GM12892 (cell line): ENCODE data around the gene INPP5A.
"Not testable (repeated sequence)": the region's sequence is repeated elsewhere in the genome, so short reads cannot be mapped to it uniquely, and the experiment has no call there.

ENCODE experiments used
- DNase-seq: peaks from one replicate; pipeline ENCODE4 v3.0.0; 2011; ENCODE audit not compliant: insufficient read length
- FAIRE-seq: peaks from 2 replicates; lab custom pipeline; 2011; peaks lifted over from hg19 to GRCh38; lab: Jason Lieb, UNC
- POLR2A ChIP-seq: IDR thresholded peaks from 2 replicates; pipeline ENCODE4 v1.6.1; 2011; ENCODE audit warnings: low read depth, low read length, control low read depth
- POLR2AphosphoS5 ChIP-seq: IDR thresholded peaks from 2 replicates; pipeline ENCODE4 v1.6.1; 2011; ENCODE audit warnings: low read depth, low read length, control low read depth
- TAF1 ChIP-seq: IDR thresholded peaks from 2 replicates; pipeline ENCODE4 v1.6.1; 2011; ENCODE audit warnings: low read depth, mild to moderate bottlenecking, control low read depth, low read length, borderline replicate concordance

The INPP5A gene

DNA sequence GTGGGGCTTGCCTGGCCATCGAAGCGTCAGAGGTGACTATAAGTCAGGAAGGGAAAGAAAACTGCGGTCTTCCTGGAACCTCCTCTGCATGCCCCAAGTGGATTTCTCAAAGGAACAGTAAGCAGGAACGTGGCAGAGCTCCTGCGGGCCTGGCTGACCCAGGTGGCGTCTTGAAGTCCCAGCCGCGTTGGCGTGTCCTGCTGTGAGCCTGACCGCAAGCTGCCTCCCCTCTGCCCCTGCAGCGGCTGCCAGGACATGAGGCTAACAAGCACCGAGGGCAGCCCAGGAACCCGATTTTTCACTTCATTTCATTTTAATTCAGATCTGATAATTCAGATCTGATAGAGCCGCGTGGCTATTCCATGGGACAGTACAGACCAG, 193.0 kb downstream of the INPP5A start:
- DNase-seq (no peak), FAIRE-seq (no peak)
- TF ChIP-seq TAF1 (no peak), POLR2AphosphoS5 (no peak), POLR2A (no peak)

DNA sequence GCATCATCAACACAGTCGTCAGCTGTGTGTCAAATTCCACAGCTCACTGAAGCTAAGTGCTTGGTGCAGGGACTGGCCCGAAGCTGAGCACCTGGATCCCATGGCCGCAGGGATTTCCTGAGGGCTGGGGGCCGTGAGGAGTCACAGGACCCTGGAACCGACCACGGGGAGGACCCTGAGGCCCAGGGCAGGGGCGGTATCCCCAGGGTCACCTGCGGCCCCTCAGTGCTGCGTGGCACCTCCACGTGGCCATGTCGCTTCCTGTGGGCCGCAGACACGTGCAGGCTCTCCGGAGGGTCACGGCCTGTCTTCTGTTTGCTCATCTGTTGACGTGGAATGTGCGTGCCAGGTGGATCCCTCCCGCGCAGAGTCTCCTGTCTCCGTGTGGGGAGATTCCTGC, 194.9 kb downstream of the INPP5A start:
- no peak for TF ChIP-seq POLR2A
- TF ChIP-seq TAF1: no peak
- TF ChIP-seq POLR2AphosphoS5: no peak
- FAIRE-seq (no peak), DNase-seq (no peak)

DNA sequence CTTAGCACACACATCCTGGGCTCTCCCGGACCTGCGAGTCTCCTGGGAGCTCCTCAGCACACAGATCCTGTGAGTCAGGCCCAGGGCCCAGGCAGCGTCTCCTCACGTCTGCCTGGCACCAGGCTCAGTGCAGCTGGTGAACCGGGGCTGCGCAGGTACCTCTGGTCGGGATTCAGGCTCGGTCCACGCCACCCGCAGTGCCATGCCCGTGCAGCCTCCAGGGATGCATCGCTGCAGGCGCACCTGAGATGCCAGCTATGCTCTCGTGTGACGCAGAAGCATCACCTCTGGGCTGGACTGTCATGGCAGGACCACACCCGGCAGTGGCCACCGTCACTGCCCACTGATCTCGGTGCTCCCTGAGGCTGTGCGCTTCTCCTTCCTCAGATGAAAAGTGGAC, 196.3 kb downstream of the INPP5A start:
- FAIRE-seq: no peak
- TF ChIP-seq POLR2AphosphoS5 (no peak), POLR2A (no peak), TAF1 (no peak)
- DNase-seq: no peak

DNA sequence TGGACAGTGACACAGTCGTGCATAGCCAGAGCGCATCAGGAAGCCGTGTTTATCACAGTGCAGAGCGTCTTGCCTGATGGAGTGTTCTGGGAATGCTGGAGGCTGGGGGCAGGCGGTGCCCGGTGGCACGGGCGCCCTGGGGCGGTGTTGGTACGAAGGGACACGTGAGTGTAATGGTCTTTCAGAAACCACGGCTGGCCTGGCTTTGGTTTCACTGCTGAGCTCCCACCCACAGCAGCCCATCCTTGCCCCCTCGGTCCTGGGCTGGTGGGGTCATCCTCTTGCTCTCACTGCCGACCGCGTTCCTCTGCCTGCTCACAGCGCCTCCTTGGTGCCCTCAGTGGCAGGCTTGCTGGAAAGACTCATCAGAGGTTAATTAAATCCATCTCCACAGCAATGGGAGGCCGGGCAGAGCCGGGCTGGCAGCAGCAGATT, 197.8 kb downstream of the INPP5A start:
- TF ChIP-seq POLR2A (no peak), TAF1 (no peak), POLR2AphosphoS5 (no peak)
- DNase-seq: no peak
- FAIRE-seq: no peak

DNA sequence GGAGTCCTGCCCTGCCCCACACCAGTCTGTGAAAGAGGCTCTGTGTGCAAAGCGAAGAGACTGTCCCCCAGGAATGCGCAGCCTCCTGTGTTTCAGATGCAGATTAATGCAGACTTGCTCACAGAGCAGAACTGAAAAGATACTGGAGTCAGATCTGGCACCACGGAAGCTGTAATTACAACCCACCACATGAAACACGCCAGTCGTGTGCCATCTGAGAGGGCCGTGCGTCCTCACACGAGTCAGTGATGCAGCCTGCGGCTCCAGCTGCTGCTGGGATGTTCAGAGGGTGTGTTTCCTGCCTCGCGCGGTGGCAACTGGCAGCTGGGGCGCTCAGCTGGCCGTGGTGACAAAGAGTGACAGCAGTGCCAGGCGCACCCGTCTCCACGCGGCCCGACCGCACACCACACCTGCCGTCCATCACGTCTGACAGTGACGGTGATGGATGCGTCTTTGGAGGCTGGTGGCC, 198.4 kb downstream of the INPP5A start:
- TF ChIP-seq POLR2AphosphoS5 (no peak), POLR2A (no peak), TAF1 (no peak)
- FAIRE-seq: no peak

DNA sequence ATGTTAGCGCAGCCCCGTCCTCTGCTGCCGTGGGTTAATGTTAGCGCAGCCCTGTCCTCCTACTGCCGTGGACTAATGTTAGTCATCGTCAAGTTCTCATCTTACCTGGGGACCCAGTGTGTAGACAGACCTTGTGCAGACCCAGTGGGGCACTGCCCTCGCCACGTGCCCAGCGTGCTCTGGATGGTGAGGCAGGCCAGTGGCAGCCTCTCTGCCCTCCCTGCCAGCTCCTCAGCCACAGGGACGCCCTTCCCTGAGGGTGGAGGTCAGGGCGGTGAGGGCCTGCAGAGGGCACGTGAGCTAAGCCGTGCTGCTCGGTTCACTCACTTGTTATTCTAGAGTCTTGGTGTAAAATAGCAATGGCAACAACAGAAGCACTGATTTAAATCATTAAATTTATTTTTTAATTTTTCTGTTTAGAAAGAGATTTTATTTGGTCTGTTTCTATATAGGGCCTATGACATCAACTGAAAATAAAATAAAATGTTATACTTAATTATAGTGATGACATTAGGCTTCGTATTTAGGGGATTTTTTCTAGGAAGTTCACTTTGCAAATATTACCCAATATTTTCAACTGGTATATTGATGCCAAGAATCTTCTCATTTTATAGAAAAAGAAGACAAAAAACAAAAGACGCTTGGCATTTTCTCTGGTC, 199.9 kb downstream of the INPP5A start:
- TF ChIP-seq POLR2A (no peak), POLR2AphosphoS5 (no peak)
- FAIRE-seq: no peak
- no peak for DNase-seq

More for the DNA sequence above, 198.4 kb downstream of the INPP5A start:
- DNase-seq: no peak

- FAIRE-seq: no peak
- no peak for DNase-seq
- TF ChIP-seq POLR2AphosphoS5 (no peak), POLR2A (no peak), TAF1 (no peak)
Measured at GRCh38 chr10:132738454-132739224, 201.1 kb downstream of the INPP5A start.

DNA sequence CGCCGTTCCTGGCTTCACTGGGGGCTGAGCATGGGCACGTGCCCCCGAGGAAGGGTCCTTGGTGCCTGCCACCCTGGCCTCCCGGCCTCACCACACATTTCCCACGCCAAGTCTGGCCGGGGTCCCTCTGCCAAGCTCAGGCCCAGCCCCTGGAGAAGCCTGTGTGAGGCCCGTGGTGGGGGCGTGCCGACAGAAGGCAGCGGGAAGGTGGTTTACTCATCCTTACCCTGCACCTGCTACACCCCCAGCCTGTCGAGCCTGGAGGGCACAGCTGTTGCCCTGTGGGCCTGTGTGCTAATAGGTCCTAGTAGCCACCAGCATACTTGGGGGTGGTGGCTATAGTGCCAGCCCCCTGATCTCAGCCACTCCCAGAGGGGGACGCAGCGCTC, 201.6 kb downstream of the INPP5A start:
- FAIRE-seq (no peak), DNase-seq (no peak)
- no peak for TF ChIP-seq POLR2AphosphoS5
- no peak for TF ChIP-seq POLR2A
- no peak for TF ChIP-seq TAF1

DNA sequence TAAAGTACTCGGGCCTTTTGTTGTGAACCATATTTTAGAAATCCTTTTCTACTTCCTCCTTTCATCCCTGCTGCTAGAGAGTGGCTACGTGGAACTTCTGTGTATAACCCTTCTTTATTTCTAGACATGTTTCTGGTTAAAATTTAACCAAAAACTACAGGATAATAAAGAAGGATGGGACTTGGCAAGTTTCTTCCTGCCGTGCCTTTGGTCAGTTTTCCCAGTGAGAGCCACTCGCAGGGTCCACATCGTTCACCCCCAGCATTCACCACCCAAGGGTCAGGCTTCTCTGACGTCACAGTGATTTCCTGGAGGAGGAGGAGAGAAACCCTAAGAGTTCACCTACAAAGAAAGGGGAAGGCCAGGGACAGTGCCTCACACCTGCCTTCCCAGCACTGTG, 203.0 kb downstream of the INPP5A start:
- TF ChIP-seq TAF1 (no peak), POLR2A (no peak), POLR2AphosphoS5 (no peak)
- DNase-seq (no peak), FAIRE-seq (no peak)

- FAIRE-seq (no peak), DNase-seq (no peak)
- TF ChIP-seq TAF1: no peak
- no peak for TF ChIP-seq POLR2A
- TF ChIP-seq POLR2AphosphoS5: no peak
Measured at GRCh38 chr10:132742167-132742836, 204.7 kb downstream of the INPP5A start.

DNA sequence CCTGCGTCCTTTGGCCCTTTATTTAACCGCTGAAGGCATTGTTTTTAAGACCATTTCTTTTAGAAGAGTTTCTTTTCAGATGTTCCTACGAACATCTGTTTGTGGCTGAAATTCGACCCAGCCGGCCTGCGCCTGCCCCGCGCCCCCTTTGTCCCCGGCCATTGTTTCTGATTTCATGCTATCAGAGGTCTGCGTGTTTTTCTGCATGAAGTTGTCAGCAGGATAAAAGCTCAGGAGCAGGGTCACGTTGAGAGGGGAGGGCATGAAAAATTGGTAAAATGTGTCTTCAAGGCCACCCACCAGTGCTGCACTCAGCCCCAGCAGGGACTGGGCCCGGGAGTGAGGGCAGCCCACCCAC, 205.2 kb downstream of the INPP5A start:
- FAIRE-seq: no peak
- TF ChIP-seq TAF1 (no peak), POLR2A (no peak), POLR2AphosphoS5 (no peak)
- DNase-seq: no peak

GRCh38 chr10:132743196-132743924, 205.8 kb downstream of the INPP5A start:
- FAIRE-seq, DNase-seq: not testable (repeated sequence)
